SK-N-MC (cell line): ENCODE results near the gene TSKS.

Source experiments
- EZH2 ChIP-seq: fragments of 200-600 bp; sonication (generic); IDR thresholded peaks from one replicate; pipeline ENCODE4 v1.6.1; 2017; ENCODE audit warnings: antibody characterized with exemption
- POLR2AphosphoS5 ChIP-seq: IDR thresholded peaks from 2 replicates; pipeline ENCODE4 v1.6.1; 2012; ENCODE audit warnings: mild to moderate bottlenecking, low read depth, low read length, borderline replicate concordance

- TF ChIP-seq POLR2AphosphoS5 (no peak), EZH2 (no peak)
These were observed 19.4 kb upstream of the TSKS start for GRCh38 chr19:49782515-49782914.
